GM12874 (cell line): ENCODE data around the gene MESP2.

Experiments
- TF ChIP-seq, protein P1 (sequence below): IDR thresholded peaks from 2 replicates; pipeline ENCODE4 v1.5.1; 2011; ENCODE audit warnings: low read depth, mild to moderate bottlenecking, control low read depth, low read length, moderate library complexity; ENCODE audit not compliant: insufficient read depth

Gene MESP2

DNA sequence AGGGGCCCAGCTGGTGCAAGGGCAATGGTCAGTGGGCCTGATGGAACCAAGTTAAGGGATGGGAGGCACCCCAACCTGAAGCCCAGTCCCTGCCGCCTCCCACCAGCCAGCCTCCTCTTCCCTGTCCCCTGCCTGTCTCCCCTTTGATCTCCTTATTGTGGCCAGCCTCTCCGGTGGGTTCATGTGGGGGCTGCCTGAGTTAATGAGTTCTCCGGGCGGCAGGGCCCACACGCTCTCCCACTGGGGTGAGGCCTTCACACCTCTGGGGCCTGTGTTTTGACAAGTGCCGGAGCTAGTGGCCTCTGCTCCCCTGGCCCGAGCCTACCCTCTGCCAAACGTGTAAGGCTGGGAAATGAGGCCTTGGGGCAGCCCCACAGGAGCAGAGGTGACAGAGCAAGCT, 17.8 kb upstream of the MESP2 start:
- TF ChIP-seq, protein P1, sequence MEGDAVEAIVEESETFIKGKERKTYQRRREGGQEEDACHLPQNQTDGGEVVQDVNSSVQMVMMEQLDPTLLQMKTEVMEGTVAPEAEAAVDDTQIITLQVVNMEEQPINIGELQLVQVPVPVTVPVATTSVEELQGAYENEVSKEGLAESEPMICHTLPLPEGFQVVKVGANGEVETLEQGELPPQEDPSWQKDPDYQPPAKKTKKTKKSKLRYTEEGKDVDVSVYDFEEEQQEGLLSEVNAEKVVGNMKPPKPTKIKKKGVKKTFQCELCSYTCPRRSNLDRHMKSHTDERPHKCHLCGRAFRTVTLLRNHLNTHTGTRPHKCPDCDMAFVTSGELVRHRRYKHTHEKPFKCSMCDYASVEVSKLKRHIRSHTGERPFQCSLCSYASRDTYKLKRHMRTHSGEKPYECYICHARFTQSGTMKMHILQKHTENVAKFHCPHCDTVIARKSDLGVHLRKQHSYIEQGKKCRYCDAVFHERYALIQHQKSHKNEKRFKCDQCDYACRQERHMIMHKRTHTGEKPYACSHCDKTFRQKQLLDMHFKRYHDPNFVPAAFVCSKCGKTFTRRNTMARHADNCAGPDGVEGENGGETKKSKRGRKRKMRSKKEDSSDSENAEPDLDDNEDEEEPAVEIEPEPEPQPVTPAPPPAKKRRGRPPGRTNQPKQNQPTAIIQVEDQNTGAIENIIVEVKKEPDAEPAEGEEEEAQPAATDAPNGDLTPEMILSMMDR, result no peak

DNA sequence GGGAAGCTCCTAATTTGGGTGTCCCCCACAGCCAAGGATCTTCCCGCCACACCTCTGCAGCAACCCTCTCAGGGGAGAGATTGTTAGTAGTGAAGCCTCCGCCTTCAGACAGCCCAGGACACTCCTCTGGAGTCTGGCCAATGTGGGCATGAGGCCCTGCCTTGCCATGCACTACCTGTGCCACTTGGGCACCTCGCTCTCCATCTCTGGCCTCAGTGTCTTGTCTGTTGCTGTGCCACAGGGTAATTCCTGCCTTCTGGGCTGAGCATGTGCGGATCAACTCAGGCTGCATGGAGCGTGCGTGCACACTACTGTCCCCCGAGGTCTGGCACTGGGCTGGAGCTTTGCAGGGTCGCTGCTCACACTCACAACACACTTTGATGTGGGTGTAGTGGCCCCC, 17.2 kb upstream of the MESP2 start:
- TF ChIP-seq, protein P1, result no peak

DNA sequence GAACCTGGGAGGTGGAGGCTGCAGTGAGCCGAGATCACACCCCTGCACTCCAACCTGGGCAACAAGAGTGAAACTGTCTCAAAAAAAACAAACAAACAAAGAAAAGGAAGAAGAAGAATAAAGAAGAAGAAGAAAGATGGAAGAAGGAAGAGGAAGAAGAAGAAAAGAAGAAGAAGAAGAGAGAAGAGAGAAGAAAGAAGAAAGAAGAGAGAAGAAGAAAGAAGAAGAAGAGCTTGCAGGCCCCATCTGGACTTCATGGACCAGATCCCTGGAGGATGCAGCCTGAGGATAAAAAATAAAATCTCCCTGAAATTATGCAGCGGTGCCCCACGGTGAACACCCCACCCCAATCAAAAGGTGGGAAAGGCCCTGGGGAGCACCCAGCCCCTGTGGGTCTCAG, 16.3 kb upstream of the MESP2 start:
- TF ChIP-seq, protein P1, result no peak

DNA sequence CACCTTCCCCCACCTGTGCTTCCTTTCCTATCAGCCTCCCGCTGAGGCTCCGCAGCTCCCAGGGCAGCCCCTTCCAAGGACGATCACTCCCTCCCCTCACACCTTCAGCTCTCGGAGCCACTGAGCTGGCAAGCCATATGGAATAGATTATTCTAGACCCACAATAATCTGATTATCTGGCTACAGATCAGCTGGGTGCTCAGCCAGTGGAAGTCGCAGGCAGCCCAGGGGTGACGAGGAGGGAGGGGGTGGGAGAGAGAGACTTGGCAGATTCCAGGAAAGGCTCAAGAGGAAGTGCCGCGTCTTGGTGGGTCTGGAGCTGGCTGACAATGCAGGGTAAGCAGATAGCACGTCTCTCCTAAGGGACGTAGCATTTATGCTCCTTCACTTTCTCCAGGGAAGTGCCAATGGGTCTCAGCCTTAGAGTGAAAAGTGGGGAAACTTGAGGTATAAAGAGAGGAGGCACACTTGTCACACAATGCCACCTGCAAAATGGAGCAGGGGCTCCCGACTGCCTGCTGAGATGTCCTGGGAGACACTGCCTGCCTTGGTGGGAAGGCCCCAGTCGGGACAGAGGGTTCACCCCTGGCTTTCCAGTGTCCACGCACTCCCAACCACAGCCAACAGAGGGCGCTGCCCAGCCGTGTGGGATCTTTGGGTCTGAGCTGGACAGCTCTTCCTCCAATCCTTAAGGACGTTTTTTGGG, 15.7 kb upstream of the MESP2 start:
- TF ChIP-seq, protein P1, result peak; percentile 96

DNA sequence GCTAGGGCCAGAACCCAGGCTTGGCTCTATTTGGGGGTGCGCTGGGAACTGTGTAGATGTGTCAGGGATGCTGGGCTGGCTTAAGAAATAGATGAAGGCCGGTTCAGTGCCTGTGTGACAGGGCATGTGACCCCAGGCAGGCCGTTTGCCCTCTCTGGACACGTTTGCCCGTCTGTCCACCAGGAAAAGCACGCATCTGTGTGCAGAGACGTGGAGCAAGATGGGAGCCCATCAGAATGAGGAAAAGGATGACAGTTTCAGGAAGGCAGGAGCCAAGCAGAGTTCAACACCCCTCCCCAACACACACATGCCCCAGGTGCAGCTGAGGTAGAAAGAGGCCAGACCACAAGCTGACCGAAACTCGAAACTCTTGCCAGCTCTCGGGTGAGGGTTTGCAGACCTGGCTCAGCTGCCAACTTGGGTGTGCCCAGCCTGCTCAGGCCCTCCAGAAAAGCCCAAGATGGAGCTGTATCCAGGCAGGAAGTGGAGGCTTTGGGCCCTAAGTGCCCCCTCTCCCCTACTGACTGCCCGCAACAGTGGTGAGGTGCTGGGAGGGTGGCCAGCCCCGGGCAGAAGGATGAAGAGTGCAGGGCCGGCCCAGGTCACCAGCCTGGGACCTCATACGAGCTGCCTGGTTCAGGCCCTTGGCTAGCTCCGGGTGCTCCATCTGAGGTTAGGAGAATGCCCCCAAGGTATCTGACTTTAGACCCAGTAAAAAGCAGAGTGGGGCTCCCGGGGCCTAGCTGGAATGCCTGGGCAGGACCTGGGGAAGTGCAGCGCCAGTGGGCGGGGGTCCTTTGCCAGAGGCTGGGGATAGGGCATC, 14.9 kb upstream of the MESP2 start:
- TF ChIP-seq, protein P1, result no peak

DNA sequence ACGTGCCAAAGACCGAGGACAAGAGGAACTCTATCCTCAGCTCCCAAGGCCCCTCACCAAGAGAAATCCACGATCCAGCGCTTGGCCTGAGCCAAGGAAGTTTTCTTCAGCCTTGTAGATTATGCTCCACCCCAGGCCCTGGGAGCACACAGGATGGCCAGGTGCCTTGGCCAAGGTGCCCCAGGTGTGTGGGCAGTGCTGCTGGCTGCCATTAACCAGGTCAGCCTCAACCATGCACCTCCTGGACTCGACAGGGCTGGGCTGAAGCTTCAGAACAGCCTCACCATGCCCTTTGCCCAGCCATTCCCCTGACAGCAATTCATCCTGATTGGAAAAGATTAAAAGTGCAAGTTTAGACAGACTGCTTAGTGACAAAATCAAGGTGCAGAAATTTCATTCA, 14.2 kb upstream of the MESP2 start:
- TF ChIP-seq, protein P1, result no peak

DNA sequence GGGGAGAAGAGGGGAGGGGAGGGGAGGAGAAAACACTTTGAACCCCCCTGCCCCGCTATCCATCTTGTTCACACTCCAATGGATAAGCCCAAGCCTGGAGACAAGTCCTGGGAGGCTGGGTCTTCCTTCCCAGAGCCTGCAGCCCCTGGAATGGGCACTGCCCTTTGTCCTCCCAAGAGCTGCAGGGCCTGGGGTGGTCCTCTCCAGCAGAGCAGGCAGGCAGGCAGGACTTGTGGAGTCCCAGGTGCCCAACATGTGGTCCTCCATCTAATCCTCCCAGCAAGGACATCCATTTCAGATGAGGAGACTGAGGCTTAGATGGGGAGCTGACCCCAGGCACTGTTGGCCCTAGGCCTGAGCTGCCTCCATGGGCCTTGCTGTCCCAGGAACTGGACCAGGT, 10.4 kb upstream of the MESP2 start:
- TF ChIP-seq, protein P1, result no peak
